GM20431 (cell line): ENCODE results near the gene C1orf226.

Source experiments
- in situ Hi-C: fragments of 300-500 bp; cut with MseI, MboI; formaldehyde crosslinking; loops from one replicate; pipeline ENCODE4 v1.15.0; 2020; ENCODE audit warnings: low sequenced_read_pairs; ENCODE audit not compliant: unreplicated experiment

C1orf226 gene

DNA sequence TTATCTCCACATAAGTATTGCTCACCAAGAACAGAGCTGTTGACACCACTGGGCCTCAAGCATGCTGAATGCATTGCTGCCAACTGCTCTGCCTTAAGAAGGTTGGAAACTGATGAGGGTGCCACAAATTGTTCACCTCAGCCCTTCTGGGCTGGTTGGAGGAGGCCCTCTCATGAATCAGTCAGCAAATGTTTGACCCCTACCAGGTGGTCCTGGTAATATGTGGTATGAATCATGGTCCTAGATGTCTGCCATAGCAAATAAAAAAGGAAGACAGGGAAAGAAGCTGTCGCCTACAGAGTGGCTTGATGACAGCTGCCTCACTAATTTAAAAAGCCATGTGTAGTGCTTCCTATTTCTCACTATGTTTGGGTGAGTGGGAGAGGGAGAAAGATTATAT lies 17.0 kb upstream of the C1orf226 start:
- in situ Hi-C loops = no loop called here

DNA sequence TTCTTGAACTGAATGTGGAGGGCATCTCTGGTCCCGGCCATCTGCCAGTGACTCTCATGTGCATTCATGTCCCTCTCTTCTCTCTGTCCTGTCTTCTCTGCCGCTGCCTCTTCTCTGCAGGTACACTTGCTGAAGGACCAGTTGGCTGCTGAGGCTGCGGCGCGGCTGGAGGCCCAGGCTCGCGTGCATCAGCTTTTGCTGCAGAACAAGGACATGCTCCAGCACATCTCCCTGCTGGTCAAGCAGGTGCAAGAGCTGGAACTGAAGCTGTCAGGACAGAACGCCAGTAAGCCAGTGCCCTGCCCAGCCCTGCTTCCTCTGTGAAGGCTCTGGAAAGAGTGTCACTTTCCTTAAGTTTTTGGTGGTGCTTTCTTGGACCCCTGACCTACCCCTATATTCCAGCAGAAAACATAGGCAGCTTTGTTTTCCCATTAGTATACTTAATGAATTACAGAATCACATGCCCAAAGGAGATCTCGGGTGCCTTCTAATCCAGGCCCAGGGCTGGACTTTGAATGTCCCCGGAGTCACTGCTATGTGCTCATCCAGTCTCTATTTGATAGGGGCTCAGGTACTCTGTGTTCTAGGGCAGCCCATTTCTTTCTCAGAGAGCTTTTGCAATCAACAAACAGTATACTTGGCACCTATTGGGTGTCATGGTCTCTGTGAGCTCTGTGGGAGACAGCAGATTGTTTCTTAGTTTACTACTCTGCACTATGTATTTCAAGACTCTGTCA lies 16.1 kb upstream of the C1orf226 start:
- in situ Hi-C loops = no loop called here

DNA sequence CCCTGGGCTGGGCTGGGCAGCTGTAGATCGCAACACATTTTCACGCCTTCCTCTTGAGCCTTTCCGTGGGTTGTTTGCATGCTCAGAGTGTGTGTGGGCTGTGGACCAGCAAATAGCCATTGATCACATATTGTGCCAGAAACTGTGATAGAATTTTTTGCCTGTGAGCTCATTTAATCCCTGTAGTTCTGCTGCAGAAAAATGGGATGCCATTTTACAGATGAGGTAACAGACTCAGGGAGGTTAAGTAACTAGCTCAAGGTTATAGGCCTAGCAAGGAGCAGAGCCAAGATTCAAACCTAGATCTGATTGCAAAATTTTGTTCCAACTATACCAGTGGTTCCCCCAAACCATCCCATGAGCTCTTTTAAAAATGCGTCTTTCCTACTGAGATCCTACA lies 15.4 kb upstream of the C1orf226 start:
- in situ Hi-C loops = no loop called here

DNA sequence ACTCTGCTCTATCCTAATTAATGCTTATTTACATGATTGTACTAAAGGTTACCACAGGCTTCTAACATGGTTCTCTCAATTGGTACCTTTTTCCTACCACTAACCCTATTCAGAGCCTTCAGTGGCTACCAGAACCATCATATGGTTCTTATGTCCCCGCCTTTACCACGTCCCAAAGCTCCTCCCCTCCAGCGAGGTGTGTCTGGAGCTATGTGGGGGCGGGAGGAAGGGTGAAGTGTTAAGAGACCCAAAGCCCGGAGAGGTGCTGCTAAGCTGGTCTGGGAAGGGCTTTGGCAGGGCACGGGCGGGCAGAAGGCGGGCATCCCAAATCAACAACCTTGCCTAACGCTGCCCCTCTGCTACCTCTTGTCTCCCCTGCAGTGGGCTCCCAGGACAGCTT lies 14.9 kb upstream of the C1orf226 start:
- in situ Hi-C loops = no loop called here

DNA sequence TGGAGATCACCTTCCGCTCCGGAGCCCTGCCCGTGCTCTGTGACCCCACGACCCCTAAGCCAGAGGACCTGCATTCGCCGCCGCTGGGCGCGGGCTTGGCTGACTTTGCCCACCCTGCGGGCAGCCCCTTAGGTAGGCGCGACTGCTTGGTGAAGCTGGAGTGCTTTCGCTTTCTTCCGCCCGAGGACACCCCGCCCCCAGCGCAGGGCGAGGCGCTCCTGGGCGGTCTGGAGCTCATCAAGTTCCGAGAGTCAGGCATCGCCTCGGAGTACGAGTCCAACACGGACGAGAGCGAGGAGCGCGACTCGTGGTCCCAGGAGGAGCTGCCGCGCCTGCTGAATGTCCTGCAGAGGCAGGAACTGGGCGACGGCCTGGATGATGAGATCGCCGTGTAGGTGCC lies 14.5 kb upstream of the C1orf226 start:
- in situ Hi-C loops = no loop called here

DNA sequence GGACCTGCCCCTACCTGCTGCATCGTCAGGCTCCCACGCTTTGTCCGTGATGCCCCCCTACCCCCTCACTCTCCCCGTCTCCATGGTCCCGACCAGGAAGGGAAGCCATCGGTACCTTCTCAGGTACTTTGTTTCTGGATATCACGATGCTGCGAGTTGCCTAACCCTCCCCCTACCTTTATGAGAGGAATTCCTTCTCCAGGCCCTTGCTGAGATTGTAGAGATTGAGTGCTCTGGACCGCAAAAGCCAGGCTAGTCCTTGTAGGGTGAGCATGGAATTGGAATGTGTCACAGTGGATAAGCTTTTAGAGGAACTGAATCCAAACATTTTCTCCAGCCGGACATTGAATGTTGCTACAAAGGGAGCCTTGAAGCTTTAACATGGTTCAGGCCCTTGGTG lies 13.8 kb upstream of the C1orf226 start:
- in situ Hi-C loops = no loop called here

DNA sequence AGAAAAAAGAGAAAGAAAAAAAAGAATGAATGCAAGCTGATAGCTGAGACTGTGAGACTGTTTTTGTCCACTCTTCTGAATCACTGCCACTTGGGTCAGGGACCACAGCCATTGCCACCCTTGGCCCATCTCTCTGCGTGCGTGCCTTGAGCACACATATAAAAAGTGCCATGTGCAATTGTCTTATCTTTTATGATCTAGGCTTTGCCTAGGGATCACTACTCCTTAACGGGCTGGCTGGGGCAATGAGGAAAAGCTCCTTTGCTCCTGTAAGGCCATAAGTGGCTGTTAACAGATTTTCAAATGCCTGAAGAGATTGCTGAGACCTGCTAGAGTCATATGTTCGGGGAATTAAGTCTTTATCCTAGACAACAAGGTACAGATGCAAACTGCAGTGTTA lies 13.1 kb upstream of the C1orf226 start:
- in situ Hi-C loops = no loop called here

DNA sequence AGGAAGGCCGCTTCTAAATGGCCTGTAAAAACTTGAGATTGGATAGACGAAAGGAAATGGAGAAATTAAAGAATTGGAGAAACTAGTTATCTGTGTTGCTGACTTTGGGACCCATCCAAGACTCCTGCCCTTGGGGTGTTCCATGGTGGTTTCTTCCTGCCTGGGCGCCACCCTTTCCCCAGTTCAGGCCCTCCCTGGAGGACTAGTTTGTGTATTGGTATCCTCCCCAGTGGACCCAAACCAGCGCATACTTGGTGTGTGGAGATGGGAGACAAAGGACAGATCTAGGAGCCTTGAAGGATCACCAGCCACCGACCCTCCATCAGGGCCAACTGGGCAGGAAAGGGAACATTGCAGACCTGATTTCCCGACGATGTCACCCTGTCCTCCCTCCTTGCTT lies 12.0 kb upstream of the C1orf226 start:
- in situ Hi-C loops = no loop called here

DNA sequence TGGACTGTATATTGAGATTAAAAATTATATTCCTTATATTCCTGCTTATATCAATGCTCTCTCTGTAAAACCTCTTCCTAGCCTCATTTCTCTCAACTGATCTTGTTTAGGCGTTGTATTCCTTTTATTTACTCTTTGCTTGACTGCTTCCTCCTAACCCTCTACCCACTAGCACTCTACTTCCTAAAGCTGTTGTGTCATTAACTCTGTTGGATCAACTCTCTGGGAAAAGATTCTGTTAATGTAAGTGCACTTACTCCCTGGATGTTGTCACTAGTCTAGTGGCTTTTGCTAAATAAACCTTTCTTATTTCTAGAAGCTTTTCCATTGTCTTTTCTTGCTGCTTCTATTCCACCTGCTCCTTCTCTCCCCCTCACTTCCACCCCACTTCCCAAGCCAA lies 11.4 kb upstream of the C1orf226 start:
- in situ Hi-C loops = no loop called here

DNA sequence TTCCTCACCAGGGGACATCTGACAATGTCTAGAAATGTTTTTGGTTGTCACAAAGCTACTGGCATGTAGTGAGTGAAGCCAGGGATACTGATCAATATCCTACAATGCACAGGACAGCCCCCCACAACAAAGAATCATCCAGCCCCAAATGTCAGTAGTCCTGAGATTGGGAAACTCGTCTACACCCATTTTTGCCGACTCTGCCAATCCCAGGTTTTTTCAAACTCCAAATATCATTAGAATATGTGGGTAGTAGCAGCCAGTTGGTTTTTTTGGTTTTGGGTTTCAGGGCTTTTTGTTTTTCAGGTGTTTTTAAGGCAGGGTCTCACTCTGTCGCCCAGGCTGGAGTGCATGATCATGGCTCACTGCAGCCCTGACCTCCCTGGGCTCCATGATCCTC lies 10.8 kb upstream of the C1orf226 start:
- in situ Hi-C loops = no loop called here

DNA sequence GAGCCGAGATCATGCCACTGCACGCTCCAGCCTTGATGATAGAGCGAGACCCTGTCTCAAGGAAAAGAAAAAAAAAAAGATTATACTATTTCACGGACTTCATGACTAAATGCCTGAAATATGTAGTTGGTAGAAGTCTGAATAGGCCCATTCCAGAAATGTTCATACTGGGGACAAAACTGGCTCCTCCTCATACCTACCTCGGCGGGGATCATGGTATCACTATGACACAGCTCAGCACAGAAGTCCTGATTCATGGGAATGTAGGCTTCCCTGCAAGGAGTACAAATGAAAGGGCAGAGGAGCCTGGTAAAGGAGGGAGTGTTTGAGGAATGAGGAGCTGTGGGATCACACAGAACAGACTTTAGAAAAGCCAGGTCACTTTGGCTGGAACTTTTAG lies 9.9 kb upstream of the C1orf226 start:
- in situ Hi-C loops = no loop called here

DNA sequence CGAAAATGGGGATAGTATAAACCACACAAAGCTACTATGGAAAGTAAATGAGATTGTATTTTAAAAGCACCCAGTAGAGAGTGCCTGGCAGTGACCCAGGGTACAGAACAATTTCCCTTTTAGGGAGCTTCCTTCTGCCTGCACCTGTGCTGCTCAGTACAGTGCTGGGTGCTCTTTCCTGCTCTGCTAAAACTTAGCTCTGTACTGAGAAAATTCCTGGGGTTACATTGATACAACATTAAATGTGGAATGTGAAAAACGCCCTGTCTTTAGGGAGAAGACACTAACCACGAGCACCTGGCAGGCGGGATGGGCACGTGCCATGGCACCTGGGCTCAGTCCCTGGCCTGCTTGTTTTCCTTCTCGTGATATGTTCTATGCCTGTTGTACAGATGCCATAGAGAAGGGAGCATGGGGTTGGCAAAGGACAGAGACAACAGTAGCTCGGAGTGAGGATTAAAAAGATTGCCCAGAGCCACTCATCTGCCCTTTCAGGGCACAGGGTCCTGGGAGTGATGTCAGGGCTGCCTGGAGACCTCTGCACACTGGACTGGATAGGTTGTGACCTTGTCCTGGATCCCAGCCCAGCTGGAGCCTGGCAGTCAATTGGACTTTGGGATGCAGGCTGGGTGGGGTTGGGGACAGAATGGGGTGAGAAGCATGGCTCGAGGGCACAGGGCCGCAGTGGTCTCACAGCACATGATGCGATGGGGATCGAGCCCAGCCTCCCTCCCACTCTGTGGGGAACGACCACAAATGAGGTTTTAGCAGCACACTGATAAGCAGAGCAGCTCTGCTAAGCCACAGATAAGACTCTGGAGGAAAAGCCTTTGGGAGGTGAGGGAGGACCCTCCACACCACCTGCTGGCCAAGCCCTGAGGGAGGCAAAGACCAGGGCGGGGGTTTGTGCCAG lies 9.1 kb upstream of the C1orf226 start:
- in situ Hi-C loops = no loop called here

DNA sequence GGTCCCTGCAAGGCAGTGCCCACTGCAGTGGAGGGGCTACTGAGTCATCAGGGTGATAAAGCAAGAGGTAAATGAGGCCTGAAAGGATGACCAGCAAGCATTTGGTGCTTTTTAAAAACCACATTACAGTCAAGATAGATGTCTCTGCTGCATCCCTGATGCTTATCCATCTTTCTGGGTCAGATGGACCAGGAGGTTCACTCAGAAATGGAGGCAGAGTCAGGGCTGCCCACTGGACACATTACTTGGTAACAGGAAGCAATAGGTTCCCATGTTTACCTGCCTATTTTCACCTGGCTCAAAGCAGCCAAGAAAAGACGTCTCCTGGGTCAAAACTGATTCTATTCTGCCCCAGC lies 8.5 kb upstream of the C1orf226 start:
- in situ Hi-C loops = no loop called here

DNA sequence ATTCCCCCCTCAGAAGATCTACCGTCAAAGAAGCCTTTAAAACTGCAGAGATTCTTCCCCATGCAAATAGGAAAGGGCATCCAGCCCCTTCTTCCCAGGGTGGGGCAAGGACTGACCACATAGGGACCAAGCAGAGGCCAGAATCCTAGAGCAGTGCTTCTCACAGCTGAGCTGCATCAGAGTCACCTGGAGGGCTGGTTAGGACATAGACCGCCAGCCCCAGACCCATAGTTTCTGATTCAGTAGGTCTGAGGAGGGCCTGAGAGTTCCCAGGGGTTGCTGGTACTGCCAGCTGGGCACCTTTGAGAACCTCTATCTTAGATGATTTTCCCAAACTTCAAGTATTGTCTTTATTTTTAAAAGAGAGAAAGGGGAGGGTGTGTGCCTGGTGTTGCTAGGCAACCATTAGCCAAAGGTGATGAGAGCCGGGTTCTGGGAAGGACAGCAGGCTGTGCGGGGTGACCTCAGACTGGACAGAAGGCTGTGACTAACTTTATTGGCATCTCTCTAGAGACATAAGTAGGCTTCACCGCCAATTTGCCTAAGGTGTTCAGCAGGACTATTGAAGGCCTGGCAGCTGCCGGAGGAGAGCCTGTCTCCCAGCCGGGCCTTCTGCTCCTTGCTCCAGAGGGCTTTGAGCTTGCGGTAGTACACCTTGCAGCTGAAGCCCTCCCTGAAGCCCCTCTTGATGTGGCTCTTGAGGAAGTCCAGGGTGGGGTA lies 7.8 kb upstream of the C1orf226 start:
- in situ Hi-C loops = no loop called here

DNA sequence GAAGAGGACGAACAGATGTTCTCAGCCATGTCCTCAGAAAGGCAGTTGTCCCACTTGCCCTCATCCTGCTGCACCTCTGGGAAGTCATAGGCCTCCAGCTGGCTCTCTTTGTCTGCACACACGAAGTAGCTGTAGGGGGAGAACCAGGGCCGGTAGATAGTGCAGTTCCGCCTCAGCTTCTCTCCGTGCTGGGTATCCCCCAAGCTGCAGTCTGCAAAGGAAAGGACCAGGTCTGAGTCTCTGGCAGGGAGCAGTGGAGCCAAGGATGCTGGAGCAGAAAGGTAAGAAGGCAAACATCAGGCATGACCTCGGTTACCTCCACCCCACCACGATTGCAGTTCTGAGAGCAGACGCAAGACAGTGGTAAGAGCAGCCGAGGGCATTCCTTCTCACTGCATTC lies 7.1 kb upstream of the C1orf226 start:
- in situ Hi-C loops = no loop called here

DNA sequence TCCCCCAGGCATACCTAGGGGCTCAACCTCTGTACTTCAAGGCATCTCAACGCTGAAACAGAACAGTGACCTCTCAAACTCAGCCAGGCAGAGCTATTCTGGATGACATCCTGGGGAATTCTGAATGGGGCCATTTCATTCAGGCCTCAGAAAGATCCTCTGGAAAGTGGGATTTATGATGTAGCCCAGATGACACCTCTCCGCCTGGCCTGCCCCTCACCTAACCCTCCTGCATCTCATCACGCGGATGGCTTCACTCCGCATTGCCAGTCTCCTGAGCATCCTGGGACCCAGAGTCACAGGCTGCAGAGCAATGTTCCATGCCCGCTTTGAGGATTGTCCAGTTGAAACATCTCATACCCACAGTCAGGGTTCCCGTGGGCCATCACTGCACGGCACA lies 6.1 kb upstream of the C1orf226 start:
- in situ Hi-C loops = no loop called here

DNA sequence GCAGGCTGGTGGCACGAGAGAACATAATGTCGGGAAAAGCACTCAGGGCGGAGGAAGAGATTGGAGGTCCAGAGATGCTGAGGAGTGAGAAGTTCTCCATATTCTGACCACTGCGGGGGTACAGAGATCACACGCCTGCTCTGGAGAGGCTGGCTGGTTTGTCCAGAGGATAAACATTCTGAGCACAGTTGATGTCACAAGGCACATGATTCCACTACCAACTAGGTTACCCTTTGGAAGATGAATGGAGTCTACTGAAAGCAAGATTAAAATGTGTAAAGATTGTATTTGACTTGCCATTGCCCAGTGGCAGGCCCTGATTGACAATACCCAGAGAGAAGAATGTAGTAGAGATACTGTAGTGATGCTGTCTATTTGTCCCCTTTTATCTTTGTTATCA lies 4.8 kb upstream of the C1orf226 start, which contains the start of gene SPATA46:
SPATA46 (minus strand) TSS at position 164 of the 400 bp plus-strand sequence; CDS start at position 100, 64 bp downstream.
- in situ Hi-C loops = no loop called here

DNA sequence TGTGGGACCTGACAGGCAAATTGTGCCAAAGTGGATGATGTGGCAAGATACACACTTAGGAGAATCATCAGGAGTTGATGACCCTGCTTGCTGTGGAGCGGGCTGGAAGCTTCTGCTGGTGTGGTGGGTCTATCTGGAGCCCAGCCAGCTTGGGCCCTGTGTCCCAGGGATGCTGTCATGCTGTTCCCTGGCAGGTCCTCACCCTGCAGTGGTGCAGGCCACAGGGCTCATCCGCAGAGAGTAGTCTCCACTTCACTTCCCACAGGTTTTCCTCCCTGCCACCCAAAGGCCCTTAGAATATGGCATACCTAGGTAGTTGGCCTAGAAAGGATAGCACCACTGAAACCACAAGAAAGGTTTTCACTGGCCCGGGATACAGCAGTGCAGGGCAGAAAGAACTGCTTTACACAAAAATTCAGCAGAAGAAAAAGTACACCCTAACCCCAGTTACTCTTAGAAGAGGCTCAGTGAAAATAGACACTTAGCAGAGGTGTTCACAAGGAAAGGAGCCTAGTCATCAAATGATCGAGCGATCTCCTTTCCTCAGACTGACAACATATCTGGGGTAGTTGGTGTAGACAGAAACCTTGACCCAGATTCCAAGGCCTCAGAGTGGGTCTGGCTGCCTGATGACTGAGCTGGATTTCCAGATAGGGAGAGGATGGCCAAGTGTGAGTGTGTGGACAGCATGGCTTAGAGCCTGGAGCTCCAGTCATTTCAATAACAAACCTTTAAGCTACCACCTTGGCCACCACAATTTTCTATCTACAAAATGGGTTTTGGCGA lies 1.3 kb upstream of the C1orf226 start:
- in situ Hi-C loops = no loop called here

DNA sequence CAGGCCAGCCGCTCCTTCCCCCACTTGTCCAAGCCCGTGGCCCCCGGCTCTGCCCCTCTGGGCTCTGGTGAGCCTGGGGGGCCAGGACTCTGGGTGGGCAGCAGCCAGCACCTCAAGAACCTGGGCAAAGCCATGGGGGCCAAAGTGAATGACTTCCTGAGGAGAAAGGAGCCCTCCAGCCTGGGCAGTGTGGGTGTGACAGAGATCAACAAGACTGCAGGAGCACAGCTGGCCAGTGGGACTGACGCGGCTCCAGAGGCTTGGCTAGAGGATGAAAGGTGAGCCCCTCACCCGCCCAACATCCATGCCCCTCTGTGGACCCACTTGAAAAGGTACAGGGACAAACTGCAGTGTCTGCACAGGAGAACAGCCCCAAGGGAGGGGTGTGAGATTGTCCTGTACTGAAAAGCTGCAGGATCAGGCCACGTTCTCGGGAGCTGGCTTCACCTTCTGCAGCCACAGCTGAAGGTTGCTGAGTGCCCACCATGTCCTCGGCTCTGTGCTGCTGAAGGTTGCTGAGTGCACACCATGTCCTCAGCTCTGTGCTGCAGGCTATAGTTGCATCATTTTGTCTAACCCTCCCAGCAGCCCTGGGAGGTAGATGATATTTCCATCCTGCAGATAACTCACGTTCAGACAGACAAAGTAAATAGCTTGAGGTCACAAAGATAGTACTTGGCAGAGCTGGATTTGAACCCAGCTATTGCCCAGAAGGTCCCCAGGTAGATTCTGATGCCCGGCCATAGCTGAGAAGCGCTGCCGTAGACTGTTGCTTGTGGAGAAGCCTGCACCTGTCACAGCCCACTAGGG lies 618 bp downstream of the C1orf226 start:
- in situ Hi-C loops = no loop called here
